ENCODE measurements around the gene DUS2.
"Not testable (repeated sequence)": the region's sequence is repeated elsewhere in the genome, so short reads cannot be mapped to it uniquely, and the experiment has no call there.

DUS2 gene

GRCh38 chr16:67998779-67999688, 24.1 kb upstream of the DUS2 start, which contains the start of gene DPEP2:
DPEP2 (minus strand) TSS chr16:67999484; CDS start chr16:67993212, 6,272 bp downstream.
- not testable (repeated sequence) for DNase-seq (ENCODE audit: low read depth)

GRCh38 chr16:67999985-68000384, 23.1 kb upstream of the DUS2 start:
- DNase-seq (ENCODE audit: low read depth), result no peak

GRCh38 chr16:68000450-68000849, 22.6 kb upstream of the DUS2 start:
- DNase-seq (ENCODE audit: low read depth), result no peak

- no peak for DNase-seq (ENCODE audit: low read depth)
Measured at GRCh38 chr16:68003031-68003430, 20.1 kb upstream of the DUS2 start.

GRCh38 chr16:68005211-68005610, 17.9 kb upstream of the DUS2 start:
- DNase-seq (ENCODE audit: low read depth), result no peak

GRCh38 chr16:68005786-68006286, 17.2 kb upstream of the DUS2 start:
- DNase-seq (ENCODE audit: low read depth), result no peak

GRCh38 chr16:68009157-68009735, 13.8 kb upstream of the DUS2 start:
- no peak for DNase-seq (ENCODE audit: low read depth)

- DNase-seq (ENCODE audit: low read depth), result not testable (repeated sequence)
Measured at GRCh38 chr16:68009872-68010271, 13.2 kb upstream of the DUS2 start.

GRCh38 chr16:68013440-68013839, 9.6 kb upstream of the DUS2 start:
- no peak for DNase-seq (ENCODE audit: low read depth)

- DNase-seq (ENCODE audit: low read depth), result no peak
Measured at GRCh38 chr16:68015681-68016080, 7.4 kb upstream of the DUS2 start, which contains the start of gene DPEP2NB. DPEP2NB (minus strand) TSS chr16:68015911; CDS start chr16:68015770, 141 bp downstream.

GRCh38 chr16:68019167-68019680, 3.9 kb upstream of the DUS2 start:
- DNase-seq (ENCODE audit: low read depth), result no peak

- DNase-seq (ENCODE audit: low read depth), result no peak
Measured at GRCh38 chr16:68021490-68021889, 1.6 kb upstream of the DUS2 start.

- no peak for DNase-seq (ENCODE audit: low read depth)
Measured at GRCh38 chr16:68022278-68022727, 781 bp upstream of the DUS2 start.

- no peak for DNase-seq (ENCODE audit: low read depth)
Measured at GRCh38 chr16:68028996-68029395, 5.9 kb downstream of the DUS2 start.

- not testable (repeated sequence) for DNase-seq (ENCODE audit: low read depth)
Measured at GRCh38 chr16:68030108-68030507, 7.0 kb downstream of the DUS2 start.

- no peak for DNase-seq (ENCODE audit: low read depth)
Measured at GRCh38 chr16:68031951-68032350, 8.9 kb downstream of the DUS2 start.

GRCh38 chr16:68033101-68033500, 10.0 kb downstream of the DUS2 start:
- no peak for DNase-seq (ENCODE audit: low read depth)

- DNase-seq (ENCODE audit: low read depth), result no peak
Measured at GRCh38 chr16:68035227-68035626, 12.1 kb downstream of the DUS2 start.

- DNase-seq (ENCODE audit: low read depth), result no peak
Measured at GRCh38 chr16:68037841-68038597, 14.9 kb downstream of the DUS2 start.

- DNase-seq (ENCODE audit: low read depth), result peak; percentile 82
Measured at GRCh38 chr16:68040506-68041288, 17.6 kb downstream of the DUS2 start.

- no peak for DNase-seq (ENCODE audit: low read depth)
Measured at GRCh38 chr16:68041783-68042182, 18.7 kb downstream of the DUS2 start.

Data from activated T-helper 9 cell treated with anti-CD3 and anti-CD28 coated beads, Interleukin-2, amount 50 U/mL, for 16 hours (primary cell).